ENCODE results near the gene ARHGAP27. TPM values are rescaled to one million over a fixed set of nuclear protein-coding genes. Genes with fewer than 3 reads are reported as not detected.

ARHGAP27 gene
- total and polyA plus RNA-seq, 2 of the 13 experiments (the other 11 are each of a cell fraction or from before 2014, with no cell fraction given), result 15.5 to 18.9 TPM

DNA sequence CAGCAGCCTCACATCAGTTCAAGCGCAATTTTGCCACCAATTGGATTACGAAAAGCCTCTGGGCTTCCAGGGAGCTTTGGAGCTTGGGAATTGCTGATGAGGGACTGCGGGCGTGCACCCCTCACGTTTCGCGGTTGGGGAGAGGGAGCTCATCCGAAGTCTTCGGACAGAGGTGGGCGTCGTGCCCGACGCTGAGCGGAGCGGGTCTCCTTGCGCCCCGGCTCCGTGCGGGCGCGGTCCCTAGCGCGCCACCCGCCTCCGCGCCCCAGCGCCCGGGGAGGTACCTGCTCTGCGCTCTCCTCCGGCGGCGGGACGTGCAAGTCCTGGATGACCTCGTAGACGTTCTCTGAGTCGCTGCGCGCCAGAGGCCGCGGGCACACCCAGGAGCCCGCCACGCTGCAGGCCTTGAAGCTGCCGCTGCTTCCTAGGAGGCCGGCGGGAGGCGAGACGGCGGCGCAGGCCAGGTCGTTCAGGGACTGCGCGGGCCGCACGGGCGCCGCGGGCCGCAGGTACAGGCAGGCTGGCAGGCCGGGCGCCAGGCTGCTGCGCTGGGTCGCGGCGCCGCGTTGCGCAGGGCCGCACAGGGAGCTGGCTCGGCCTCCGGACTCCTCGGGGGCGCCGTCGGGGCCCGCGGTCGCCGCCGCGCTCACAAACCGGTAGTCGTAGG is 3.2 kb downstream of the ARHGAP27 start (continued):
- no peak for TF ChIP-seq ZNF34 (CRISPR knock-in tag; IDR thresholded peaks at IDR 0.05; ENCODE audit: borderline replicate concordance)
- TF ChIP-seq ZNF572 (CRISPR knock-in tag; IDR thresholded peaks at IDR 0.05), result peak; percentile 74; the same call in 1 of the 2 replicates
- no peak; the same call in 1 of the 2 replicates for TF ChIP-seq HOXA3 (CRISPR knock-in tag; IDR thresholded peaks at IDR 0.05)
- no peak for TF ChIP-seq FOXJ3 (CRISPR knock-in tag; IDR thresholded peaks at IDR 0.05; ENCODE audit: borderline replicate concordance)
- peak; percentile 98 for TF ChIP-seq ZNF777 (CRISPR knock-in tag; IDR thresholded peaks at IDR 0.05)
- TF ChIP-seq, protein P1, sequence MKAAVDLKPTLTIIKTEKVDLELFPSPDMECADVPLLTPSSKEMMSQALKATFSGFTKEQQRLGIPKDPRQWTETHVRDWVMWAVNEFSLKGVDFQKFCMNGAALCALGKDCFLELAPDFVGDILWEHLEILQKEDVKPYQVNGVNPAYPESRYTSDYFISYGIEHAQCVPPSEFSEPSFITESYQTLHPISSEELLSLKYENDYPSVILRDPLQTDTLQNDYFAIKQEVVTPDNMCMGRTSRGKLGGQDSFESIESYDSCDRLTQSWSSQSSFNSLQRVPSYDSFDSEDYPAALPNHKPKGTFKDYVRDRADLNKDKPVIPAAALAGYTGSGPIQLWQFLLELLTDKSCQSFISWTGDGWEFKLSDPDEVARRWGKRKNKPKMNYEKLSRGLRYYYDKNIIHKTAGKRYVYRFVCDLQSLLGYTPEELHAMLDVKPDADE (CRISPR knock-in tag; IDR thresholded peaks at IDR 0.05), result no peak
- no peak for TF ChIP-seq ZSCAN12 (CRISPR knock-in tag; IDR thresholded peaks at IDR 0.05)
- no peak for TF ChIP-seq KLF11 (CRISPR knock-in tag; IDR thresholded peaks at IDR 0.05)
- no peak for TF ChIP-seq IKZF4 (CRISPR knock-in tag; IDR thresholded peaks at IDR 0.05; ENCODE audit: borderline replicate concordance, low read depth, not compliant biosample characterization)
- TF ChIP-seq ZMYM3 (CRISPR knock-in tag; IDR thresholded peaks at IDR 0.05), result no peak
- TF ChIP-seq TSC22D2 (CRISPR knock-in tag; IDR thresholded peaks at IDR 0.05; ENCODE audit: borderline replicate concordance), result peak; percentile 43; the same call in 1 of the 2 replicates
- TF ChIP-seq GATAD1 (CRISPR knock-in tag; IDR thresholded peaks at IDR 0.05), result no peak
- TF ChIP-seq MTA1 (CRISPR knock-in tag; IDR thresholded peaks at IDR 0.05; ENCODE audit: borderline replicate concordance), result peak; percentile 85; the same call in 1 of the 2 replicates
- TF ChIP-seq THAP11 (CRISPR knock-in tag; IDR thresholded peaks at IDR 0.05), result 0 out of 2 replicates have a peak, but pooled peaks have one; percentile 16
- TF ChIP-seq ZNF605 (CRISPR knock-in tag; IDR thresholded peaks at IDR 0.05), result no peak
- peak; percentile 76 for TF ChIP-seq HNRNPLL (IDR thresholded peaks at IDR 0.05; ENCODE audit: low read depth, low read length, poor library complexity, severe bottlenecking)
- TF ChIP-seq TBX2 (CRISPR knock-in tag; IDR thresholded peaks at IDR 0.05; ENCODE audit: borderline replicate concordance), result no peak
- TF ChIP-seq PCBP2 (optimal IDR thresholded peaks at IDR 0.05; ENCODE audit: low read depth, low read length, poor library complexity, severe bottlenecking), result no peak
- no peak for TF ChIP-seq TOE1 (CRISPR knock-in tag; IDR thresholded peaks at IDR 0.05)
- peak; percentile 50; the same call in 1 of the 2 replicates for TF ChIP-seq SALL1 (CRISPR knock-in tag; IDR thresholded peaks at IDR 0.05)
- no peak for TF ChIP-seq AGO2 (optimal IDR thresholded peaks at IDR 0.05; ENCODE audit: low read depth, low read length)
- TF ChIP-seq, protein P2, sequence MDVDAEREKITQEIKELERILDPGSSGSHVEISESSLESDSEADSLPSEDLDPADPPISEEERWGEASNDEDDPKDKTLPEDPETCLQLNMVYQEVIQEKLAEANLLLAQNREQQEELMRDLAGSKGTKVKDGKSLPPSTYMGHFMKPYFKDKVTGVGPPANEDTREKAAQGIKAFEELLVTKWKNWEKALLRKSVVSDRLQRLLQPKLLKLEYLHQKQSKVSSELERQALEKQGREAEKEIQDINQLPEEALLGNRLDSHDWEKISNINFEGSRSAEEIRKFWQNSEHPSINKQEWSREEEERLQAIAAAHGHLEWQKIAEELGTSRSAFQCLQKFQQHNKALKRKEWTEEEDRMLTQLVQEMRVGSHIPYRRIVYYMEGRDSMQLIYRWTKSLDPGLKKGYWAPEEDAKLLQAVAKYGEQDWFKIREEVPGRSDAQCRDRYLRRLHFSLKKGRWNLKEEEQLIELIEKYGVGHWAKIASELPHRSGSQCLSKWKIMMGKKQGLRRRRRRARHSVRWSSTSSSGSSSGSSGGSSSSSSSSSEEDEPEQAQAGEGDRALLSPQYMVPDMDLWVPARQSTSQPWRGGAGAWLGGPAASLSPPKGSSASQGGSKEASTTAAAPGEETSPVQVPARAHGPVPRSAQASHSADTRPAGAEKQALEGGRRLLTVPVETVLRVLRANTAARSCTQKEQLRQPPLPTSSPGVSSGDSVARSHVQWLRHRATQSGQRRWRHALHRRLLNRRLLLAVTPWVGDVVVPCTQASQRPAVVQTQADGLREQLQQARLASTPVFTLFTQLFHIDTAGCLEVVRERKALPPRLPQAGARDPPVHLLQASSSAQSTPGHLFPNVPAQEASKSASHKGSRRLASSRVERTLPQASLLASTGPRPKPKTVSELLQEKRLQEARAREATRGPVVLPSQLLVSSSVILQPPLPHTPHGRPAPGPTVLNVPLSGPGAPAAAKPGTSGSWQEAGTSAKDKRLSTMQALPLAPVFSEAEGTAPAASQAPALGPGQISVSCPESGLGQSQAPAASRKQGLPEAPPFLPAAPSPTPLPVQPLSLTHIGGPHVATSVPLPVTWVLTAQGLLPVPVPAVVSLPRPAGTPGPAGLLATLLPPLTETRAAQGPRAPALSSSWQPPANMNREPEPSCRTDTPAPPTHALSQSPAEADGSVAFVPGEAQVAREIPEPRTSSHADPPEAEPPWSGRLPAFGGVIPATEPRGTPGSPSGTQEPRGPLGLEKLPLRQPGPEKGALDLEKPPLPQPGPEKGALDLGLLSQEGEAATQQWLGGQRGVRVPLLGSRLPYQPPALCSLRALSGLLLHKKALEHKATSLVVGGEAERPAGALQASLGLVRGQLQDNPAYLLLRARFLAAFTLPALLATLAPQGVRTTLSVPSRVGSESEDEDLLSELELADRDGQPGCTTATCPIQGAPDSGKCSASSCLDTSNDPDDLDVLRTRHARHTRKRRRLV (CRISPR knock-in tag; IDR thresholded peaks at IDR 0.05), result no peak

Measured in HepG2 (cell line).